PC-3 (cell line): ENCODE data around the gene AHDC1. TPM values are rescaled to one million over a fixed set of nuclear protein-coding genes. Genes with fewer than 3 reads are reported as not detected.

ENCODE experiments used
- ATAC-seq: fragments of 200-7000 bp; cut with Tn5 transposase; 2 replicates; pipeline ENCODE4 v1.9.1; 2020; ENCODE audit warnings: mild to moderate bottlenecking, moderate library complexity
- BruUV-seq: library from RNA; stranded (reverse); fragments of 400-500 nt; replicated peaks from 2 replicates; lab custom pipeline; 2021; lab: Mats Ljungman, UMichigan
- CTCF ChIA-PET: fragments of 300-600 bp; sonication (Branson Sonifier 250); formaldehyde crosslinking; loops from one replicate; lab custom pipeline; 2022; ENCODE audit warnings: antibody characterized with exemption; lab: Charles Lee
- POLR2A ChIA-PET: fragments of 300-600 bp; sonication (Branson Sonifier 250); formaldehyde crosslinking; loops from one replicate; lab custom pipeline; 2022; ENCODE audit warnings: antibody characterized with exemption; ENCODE audit not compliant: unreplicated experiment; lab: Charles Lee
- DNase-seq: peaks from one replicate; pipeline ENCODE4 v3.0.0-alpha.2; 2015
- H2AFZ ChIP-seq: fragments of 300-600 bp; sonication (generic); 2 replicates; pipeline ENCODE4 v1.6.0; 2016; ENCODE audit warnings: antibody characterized with exemption, low read length
- H3F3A ChIP-seq: fragments of 300-600 bp; sonication (generic); one replicate; pipeline ENCODE4 v1.6.0; 2017; ENCODE audit warnings: antibody characterized with exemption, low read length, control low read depth, mild to moderate bottlenecking; ENCODE audit not compliant: unreplicated experiment
- H3K27ac ChIP-seq: fragments of 300-600 bp; sonication (generic); 2 replicates; pipeline ENCODE4 v1.5.1; 2016; ENCODE audit warnings: mild to moderate bottlenecking, low read length
- H3K27me3 ChIP-seq: fragments of 300-600 bp; sonication (generic); 2 replicates; pipeline ENCODE4 v1.6.1; 2016; ENCODE audit warnings: low read length, mixed read lengths
- H3K36me3 ChIP-seq: fragments of 300-600 bp; sonication (generic); 2 replicates; pipeline ENCODE4 v1.6.1; 2016; ENCODE audit warnings: low read depth, mixed run types, low read length, mixed read lengths
- H3K4me1 ChIP-seq: fragments of 300-600 bp; sonication (generic); 2 replicates; pipeline ENCODE4 v1.5.1; 2016; ENCODE audit warnings: low read length; ENCODE audit not compliant: insufficient read depth
- H3K4me2 ChIP-seq: fragments of 300-600 bp; sonication (generic); 2 replicates; pipeline ENCODE4 v1.6.0; 2016; ENCODE audit warnings: low read length
- H3K4me3 ChIP-seq: fragments of 300-600 bp; sonication (generic); 2 replicates; pipeline ENCODE4 v1.5.1; 2016; ENCODE audit warnings: mild to moderate bottlenecking, low read length, mixed read lengths
- H3K79me2 ChIP-seq: fragments of 300-600 bp; sonication (generic); 2 replicates; pipeline ENCODE4 v1.6.1; 2017; ENCODE audit warnings: low read length, mixed read lengths
- H3K9ac ChIP-seq: fragments of 300-600 bp; sonication (generic); 2 replicates; pipeline ENCODE4 v1.6.0; 2016; ENCODE audit warnings: mild to moderate bottlenecking, low read length
- H3K9me2 ChIP-seq: fragments of 300-600 bp; sonication (generic); replicated peaks from 2 replicates; pipeline ENCODE4 v1.6.1; 2016; ENCODE audit warnings: mixed run types, low read length, mixed read lengths
- H3K9me3 ChIP-seq: fragments of 300-600 bp; sonication (generic); 2 replicates; pipeline ENCODE4 v1.6.1; 2016; ENCODE audit warnings: low read length, mixed read lengths
- H4K20me1 ChIP-seq: fragments of 300-600 bp; sonication (generic); 2 replicates; pipeline ENCODE4 v1.6.1; 2016; ENCODE audit warnings: low read length, mixed read lengths
- EZH2 ChIP-seq: fragments of 300-600 bp; sonication (generic); IDR thresholded peaks from one replicate; pipeline ENCODE4 v1.6.1; 2017; ENCODE audit warnings: antibody characterized with exemption, mild to moderate bottlenecking, low read length; ENCODE audit not compliant: unreplicated experiment
- EZH2phosphoT487 ChIP-seq: fragments of 300-600 bp; sonication (generic); IDR thresholded peaks from 2 replicates; pipeline ENCODE4 v1.6.1; 2018; ENCODE audit warnings: mild to moderate bottlenecking, antibody characterized with exemption, low read length, borderline replicate concordance
- intact Hi-C: fragments of 100-400 bp; cut with micrococcal nuclease; formaldehyde crosslinking; loops from 2 replicates; pipeline ENCODE4 v1.9.0; 2023
- total RNA-seq: library from RNA; depleted of rRNA; stranded (reverse); fragments of >200 nt; gene quantifications from 2 replicates; pipeline ENCODE4 v1.2.3, GENCODE V29; 2014
- TF ChIP-seq, protein P1 (sequence below): fragments of 300-600 bp; sonication (generic); conservative IDR thresholded peaks from 2 replicates; pipeline ENCODE4 v1.5.1; 2017; ENCODE audit warnings: antibody characterized with exemption, low read depth, mild to moderate bottlenecking, low read length

AHDC1 gene
- total RNA-seq, 1 experiment from 2014 or later, result 15.2 TPM

GRCh38 chr1:27634985-27635367 is 31.0 kb upstream of the AHDC1 start, which contains the start of gene FGR:
FGR (minus strand) TSS chr1:27635185; CDS start chr1:27623916, 11,269 bp downstream.
- no peak for DNase-seq
- no peak within 1 kb of the TSS for H3K4me3 ChIP-seq

DNA sequence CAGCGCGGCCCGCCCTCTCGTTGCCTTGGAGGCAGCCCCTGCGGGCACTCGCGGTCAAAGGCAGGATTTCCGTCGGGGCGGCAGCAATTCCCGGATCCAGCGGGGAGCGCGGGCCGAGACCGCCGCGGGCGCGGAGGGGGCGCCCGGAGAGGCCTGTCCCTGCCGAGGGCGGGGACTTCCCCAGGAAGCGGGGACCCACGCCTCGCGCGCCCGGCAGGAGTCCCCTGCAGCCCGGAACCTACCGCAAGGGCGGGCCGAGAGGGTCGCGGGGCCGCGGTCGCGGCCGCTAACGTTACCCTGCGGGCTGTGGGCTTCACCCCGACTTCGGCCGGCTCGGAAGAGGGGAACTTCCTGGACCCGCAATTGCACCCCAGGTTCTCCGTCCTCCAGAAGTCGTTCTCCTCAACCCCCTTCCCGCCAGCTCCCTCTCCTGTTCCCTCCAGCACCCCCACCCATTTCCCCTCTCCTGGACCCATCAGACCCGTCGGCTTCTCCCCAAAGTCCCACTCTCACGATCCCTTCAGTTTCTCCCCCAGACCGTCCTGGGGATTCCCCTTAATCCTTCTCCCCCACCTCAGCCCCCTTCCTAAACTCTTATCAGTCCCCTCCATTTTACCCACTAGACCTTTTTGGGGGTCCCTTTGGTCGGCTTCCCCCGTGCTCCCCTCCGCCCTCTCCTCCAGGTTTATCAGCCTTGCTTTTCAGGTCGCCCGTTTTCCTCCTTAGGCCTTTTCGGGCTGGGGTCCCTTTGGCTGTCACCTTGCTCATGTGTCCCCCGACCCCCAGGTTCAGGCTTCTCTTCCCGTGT is 30.4 kb upstream of the AHDC1 start:
- Histone ChIP-seq H3K27ac (no peak overlapping the region), H4K20me1 (no peaks in the 10 kb centered on the region), H3K4me1 (no peaks in the 10 kb centered on the region), H3K4me2 (no peak overlapping the region), H3K9me2 (no peaks in the 10 kb centered on the region), H3K36me3 (no peaks in the 10 kb centered on the region), H3K79me2 (no peaks in the 10 kb centered on the region), H3F3A (no peaks in the 10 kb centered on the region), H3K4me3 (no peak overlapping the region), H2AFZ (no peak overlapping the region), H3K27me3 (no peaks in the 10 kb centered on the region), H3K9me3 (no peaks in the 10 kb centered on the region), H3K9ac (no peak overlapping the region)
- TF ChIP-seq EZH2phosphoT487 (no peak), EZH2 (no peak)
- TF ChIP-seq, protein P1, sequence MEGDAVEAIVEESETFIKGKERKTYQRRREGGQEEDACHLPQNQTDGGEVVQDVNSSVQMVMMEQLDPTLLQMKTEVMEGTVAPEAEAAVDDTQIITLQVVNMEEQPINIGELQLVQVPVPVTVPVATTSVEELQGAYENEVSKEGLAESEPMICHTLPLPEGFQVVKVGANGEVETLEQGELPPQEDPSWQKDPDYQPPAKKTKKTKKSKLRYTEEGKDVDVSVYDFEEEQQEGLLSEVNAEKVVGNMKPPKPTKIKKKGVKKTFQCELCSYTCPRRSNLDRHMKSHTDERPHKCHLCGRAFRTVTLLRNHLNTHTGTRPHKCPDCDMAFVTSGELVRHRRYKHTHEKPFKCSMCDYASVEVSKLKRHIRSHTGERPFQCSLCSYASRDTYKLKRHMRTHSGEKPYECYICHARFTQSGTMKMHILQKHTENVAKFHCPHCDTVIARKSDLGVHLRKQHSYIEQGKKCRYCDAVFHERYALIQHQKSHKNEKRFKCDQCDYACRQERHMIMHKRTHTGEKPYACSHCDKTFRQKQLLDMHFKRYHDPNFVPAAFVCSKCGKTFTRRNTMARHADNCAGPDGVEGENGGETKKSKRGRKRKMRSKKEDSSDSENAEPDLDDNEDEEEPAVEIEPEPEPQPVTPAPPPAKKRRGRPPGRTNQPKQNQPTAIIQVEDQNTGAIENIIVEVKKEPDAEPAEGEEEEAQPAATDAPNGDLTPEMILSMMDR, result no peak
- CTCF ChIA-PET, result no interaction called here
- no TSS peak for BruUV-seq
- POLR2A ChIA-PET, result no interaction called here
- DNase-seq (no peak), ATAC-seq (no peak)
- intact Hi-C loops, result no loop called here

More at GRCh38 chr1:27634985-27635367, 31.0 kb upstream of the AHDC1 start, which contains the start of gene FGR:
- H3K27me3 ChIP-seq, result no peaks in the 10 kb centered on the region
- no peaks in the 10 kb centered on the region for H3K9me2 ChIP-seq
- H3K4me2 ChIP-seq, result no peak within 1 kb of the TSS
- H3K79me2 ChIP-seq, result no peaks in the 10 kb centered on the region
- no peak within 1 kb of the TSS for H3K27ac ChIP-seq
- H3F3A ChIP-seq, result no peaks in the 10 kb centered on the region
- intact Hi-C loops, result no loop called here
- no peaks in the 10 kb centered on the region for H3K36me3 ChIP-seq
- H3K4me1 ChIP-seq, result no peaks in the 10 kb centered on the region
- no peak for ATAC-seq
- no peaks in the 10 kb centered on the region for H3K9me3 ChIP-seq
- no peak within 1 kb of the TSS for H3K9ac ChIP-seq
- BruUV-seq, result no TSS peak
- ChIA-PET POLR2A (no interaction called here), CTCF (no interaction called here)
- no peaks in the 10 kb centered on the region for H4K20me1 ChIP-seq
- H2AFZ ChIP-seq, result no peak within 1 kb of the TSS
- TF ChIP-seq, protein P1, result no peak
- TF ChIP-seq EZH2phosphoT487, result no peak
- TF ChIP-seq EZH2, result no peak

DNA sequence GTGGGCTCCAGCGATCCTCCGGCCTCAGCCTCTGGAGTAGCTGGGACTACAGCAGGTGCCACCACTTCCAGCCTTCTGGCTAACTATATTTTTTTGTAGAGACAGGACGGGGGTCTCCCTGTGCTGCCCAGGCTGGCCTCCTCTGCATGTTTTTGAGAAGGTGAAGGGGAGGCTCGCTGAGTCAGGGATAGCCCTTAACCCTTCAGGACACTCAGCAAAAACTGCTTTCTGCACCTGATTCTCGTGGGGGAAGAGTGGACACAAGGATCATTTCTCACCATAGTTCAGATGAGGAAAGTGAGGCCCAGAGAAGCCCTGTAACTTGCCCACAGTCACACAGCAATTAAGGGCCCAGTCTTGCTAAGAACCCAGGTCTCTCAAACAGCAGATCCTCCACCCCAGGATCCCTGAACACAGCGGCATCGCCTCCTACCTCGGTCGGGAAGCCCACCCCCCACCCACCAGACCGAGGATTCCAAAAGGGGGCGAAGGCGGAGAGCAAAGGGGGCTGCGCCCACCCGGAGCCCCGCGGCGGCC is 29.8 kb upstream of the AHDC1 start:
- ChIA-PET POLR2A (no interaction called here), CTCF (no interaction called here)
- ATAC-seq (no peak), DNase-seq (no peak)
- no peak overlapping the region for H3K4me3 ChIP-seq
- H3F3A ChIP-seq, result no peaks in the 10 kb centered on the region
- H3K9ac ChIP-seq, result no peak overlapping the region
- H3K4me1 ChIP-seq, result no peaks in the 10 kb centered on the region
- TF ChIP-seq EZH2 (no peak), EZH2phosphoT487 (no peak)
- TF ChIP-seq, protein P1, result no peak
- no peaks in the 10 kb centered on the region for H3K79me2 ChIP-seq
- H4K20me1 ChIP-seq, result no peaks in the 10 kb centered on the region
- no TSS peak for BruUV-seq
- H3K4me2 ChIP-seq, result no peak overlapping the region
- intact Hi-C loops, result no loop called here
- no peak overlapping the region for H3K27ac ChIP-seq
- H3K9me2 ChIP-seq, result no peaks in the 10 kb centered on the region
- H2AFZ ChIP-seq, result no peak overlapping the region
- no peaks in the 10 kb centered on the region for H3K27me3 ChIP-seq
- no peaks in the 10 kb centered on the region for H3K36me3 ChIP-seq
- H3K9me3 ChIP-seq, result no peaks in the 10 kb centered on the region
